Tibial nerve (tissue), 4 donors: ENCODE data around the gene RALB.
"Not testable (repeated sequence)": the region's sequence is repeated elsewhere in the genome, so short reads cannot be mapped to it uniquely, and the experiment has no call there.

Source experiments
- EP300 ChIP-seq, 2 donors: sonication (generic); formaldehyde crosslinking; IDR thresholded peaks; one replicate each; pipeline ENCODE4 v1.6.1; 2017; ENCODE audit warnings: antibody characterized with exemption in 2 of 2, mild to moderate bottlenecking in 1 of 2
- POLR2A ChIP-seq, 2 donors: fragments of 450-650 bp; IDR thresholded peaks; one replicate each; pipeline ENCODE4 v1.6.1; 2017; ENCODE audit warnings: antibody characterized with exemption in 2 of 2, mild to moderate bottlenecking in 2 of 2, moderate library complexity in 2 of 2
- TF ChIP-seq, protein P1 (sequence below), 5 experiments: fragments of 200-600 bp in 3 of 5; fragments of 450-650 bp in 2 of 5; sonication (generic) in 3 of 5; IDR thresholded peaks; one replicate each; pipeline ENCODE4 v1.5.1; 2016 to 2019; ENCODE audit warnings: antibody characterized with exemption in 5 of 5, mild to moderate bottlenecking in 3 of 5, moderate library complexity in 2 of 5

DNA sequence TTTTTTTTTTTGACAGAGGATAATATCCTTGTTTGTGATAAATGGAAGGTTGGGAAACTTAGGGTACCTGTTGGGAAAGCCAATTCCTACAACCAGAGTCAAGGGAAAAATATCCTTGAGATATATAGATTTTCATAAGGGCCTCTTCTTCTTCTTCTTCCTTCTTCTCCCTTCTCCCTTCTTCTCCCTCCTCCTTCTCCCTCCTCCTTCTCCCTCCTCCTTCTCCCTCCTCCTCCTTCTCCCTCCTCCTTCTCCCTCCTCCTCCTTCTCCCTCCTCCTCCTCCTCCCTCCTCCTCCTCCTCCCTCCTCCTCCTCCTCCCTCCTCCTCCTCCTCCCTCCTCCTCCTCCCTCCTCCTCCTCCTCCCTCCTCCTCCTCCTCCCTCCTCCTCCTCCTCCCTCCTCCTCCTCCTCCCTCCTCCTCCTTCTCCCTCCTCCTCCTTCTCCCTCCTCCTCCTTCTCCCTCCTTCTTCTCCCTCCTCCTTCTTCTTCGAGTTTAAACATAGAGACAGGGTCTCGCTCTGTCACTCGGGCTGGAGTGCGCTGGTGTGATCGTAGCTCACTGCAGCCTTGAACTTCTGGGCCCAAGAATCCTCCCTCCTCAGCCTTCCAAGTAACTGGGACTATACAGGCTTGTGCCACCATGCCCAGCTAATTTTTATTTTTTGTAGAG is 68.4 kb downstream of the RALB start:
- TF ChIP-seq, protein P1, sequence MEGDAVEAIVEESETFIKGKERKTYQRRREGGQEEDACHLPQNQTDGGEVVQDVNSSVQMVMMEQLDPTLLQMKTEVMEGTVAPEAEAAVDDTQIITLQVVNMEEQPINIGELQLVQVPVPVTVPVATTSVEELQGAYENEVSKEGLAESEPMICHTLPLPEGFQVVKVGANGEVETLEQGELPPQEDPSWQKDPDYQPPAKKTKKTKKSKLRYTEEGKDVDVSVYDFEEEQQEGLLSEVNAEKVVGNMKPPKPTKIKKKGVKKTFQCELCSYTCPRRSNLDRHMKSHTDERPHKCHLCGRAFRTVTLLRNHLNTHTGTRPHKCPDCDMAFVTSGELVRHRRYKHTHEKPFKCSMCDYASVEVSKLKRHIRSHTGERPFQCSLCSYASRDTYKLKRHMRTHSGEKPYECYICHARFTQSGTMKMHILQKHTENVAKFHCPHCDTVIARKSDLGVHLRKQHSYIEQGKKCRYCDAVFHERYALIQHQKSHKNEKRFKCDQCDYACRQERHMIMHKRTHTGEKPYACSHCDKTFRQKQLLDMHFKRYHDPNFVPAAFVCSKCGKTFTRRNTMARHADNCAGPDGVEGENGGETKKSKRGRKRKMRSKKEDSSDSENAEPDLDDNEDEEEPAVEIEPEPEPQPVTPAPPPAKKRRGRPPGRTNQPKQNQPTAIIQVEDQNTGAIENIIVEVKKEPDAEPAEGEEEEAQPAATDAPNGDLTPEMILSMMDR (IDR thresholded peaks at IDR 0.05) = not testable (repeated sequence)
- not testable (repeated sequence) for TF ChIP-seq POLR2A, EP300 (IDR thresholded peaks at IDR 0.05)
